GM12891 (cell line): ENCODE measurements around the gene PDE8A.

Source experiments
- DNase-seq: peaks from one replicate; pipeline ENCODE4 v3.0.0; 2011; ENCODE audit warnings: low spot score; ENCODE audit not compliant: insufficient read length
- FAIRE-seq: peaks from 2 replicates; lab custom pipeline; 2011; peaks lifted over from hg19 to GRCh38; lab: Jason Lieb, UNC
- PAX5 ChIP-seq: IDR thresholded peaks from 2 replicates; pipeline ENCODE4 v1.6.1; 2011; ENCODE audit warnings: low read length, moderate library complexity, mild to moderate bottlenecking; ENCODE audit not compliant: insufficient read depth, severe bottlenecking
- POLR2A ChIP-seq: IDR thresholded peaks from 2 replicates; pipeline ENCODE4 v1.6.1; 2011; ENCODE audit warnings: low read depth, low read length, control low read depth
- POLR2AphosphoS5 ChIP-seq: IDR thresholded peaks from 2 replicates; pipeline ENCODE4 v1.6.1; 2011; ENCODE audit warnings: low read depth, low read length, control low read depth
- POU2F2 ChIP-seq: IDR thresholded peaks from 2 replicates; pipeline ENCODE4 v1.6.1; 2011; ENCODE audit warnings: low read depth, mild to moderate bottlenecking, control low read depth, low read length, moderate library complexity
- SPI1 ChIP-seq: IDR thresholded peaks from 2 replicates; pipeline ENCODE4 v1.6.1; 2011; ENCODE audit warnings: low read depth, low read length, control low read depth
- TAF1 ChIP-seq: IDR thresholded peaks from 2 replicates; pipeline ENCODE4 v1.6.1; 2011; ENCODE audit warnings: low read depth, low read length, control low read depth

PDE8A gene

DNA sequence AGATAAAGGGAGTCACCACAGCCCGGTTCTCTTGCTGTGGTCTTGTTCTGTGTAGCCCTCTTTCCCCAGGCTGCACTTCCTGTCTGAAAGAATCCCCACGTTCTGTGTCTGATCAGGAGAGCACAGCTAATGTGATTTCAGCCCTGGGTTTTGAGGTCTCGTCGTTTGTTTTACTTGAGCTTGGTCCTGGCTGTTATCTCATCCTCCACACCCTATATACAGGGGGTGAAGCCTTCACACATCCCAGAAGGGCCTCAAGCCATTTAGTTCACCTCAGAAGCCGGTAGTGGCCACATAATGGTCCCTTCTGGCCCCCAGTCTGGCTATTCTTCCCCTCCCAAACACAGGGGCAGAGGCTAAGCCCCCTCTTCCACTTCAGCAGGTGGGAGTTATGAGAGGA is 115.6 kb downstream of the PDE8A start:
- TF ChIP-seq SPI1: no peak
- no peak for TF ChIP-seq TAF1
- TF ChIP-seq POLR2AphosphoS5: no peak
- no peak for TF ChIP-seq POU2F2
- no peak for TF ChIP-seq PAX5
- no peak for TF ChIP-seq POLR2A
- no peak for DNase-seq
- no peak for FAIRE-seq

DNA sequence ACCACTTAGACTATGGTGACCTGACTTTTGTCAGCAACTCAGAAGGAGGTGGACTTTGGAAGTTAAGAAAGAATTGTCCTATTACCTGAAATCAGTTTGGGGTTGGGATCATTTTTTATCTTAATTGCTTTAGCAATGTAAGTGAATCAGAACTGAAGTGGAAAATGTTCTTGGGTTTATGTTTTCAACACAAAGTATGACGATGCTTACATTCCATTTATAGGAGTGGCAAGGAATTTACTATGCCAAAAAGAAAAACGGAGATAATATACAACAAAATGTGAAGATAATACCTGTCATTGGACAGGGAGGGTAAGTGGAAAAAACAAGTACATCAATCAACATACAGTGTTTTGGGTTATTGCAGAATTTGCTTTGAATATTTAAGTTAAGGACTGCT is 116.1 kb downstream of the PDE8A start:
- no peak for TF ChIP-seq POLR2AphosphoS5
- TF ChIP-seq TAF1: no peak
- TF ChIP-seq SPI1: no peak
- TF ChIP-seq POU2F2: no peak
- no peak for TF ChIP-seq POLR2A
- TF ChIP-seq PAX5: no peak
- no peak for DNase-seq
- FAIRE-seq: no peak

DNA sequence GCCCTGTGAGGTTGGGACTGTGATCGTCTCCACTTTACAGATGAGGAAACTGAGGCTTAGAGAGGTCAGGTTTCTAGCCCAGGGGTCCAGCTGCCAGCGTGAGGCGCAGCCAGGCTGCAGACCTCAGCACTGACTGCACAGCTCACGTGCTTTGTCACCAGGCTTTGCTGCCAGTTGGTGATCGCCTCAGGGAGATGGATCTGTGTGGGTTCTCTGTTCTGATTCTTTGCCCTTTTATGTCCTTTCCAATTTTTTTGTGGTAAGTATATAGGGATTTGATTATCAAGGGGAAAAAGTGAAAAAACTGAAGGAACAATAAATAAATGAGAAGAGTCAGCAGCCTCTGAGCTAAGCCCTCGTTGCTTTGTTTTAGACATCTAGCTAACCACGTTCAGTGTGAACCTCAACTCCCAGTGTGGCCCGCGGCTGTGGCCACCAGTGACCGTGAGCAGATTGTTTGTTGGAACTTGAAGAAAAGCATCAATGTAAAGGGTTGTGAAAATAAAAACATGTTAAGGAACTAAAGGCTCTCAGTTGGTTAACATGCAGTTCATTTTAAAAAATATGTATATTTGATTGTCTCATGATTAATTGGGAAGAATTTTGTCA is 117.6 kb downstream of the PDE8A start:
- FAIRE-seq (no peak), DNase-seq (no peak)

DNA sequence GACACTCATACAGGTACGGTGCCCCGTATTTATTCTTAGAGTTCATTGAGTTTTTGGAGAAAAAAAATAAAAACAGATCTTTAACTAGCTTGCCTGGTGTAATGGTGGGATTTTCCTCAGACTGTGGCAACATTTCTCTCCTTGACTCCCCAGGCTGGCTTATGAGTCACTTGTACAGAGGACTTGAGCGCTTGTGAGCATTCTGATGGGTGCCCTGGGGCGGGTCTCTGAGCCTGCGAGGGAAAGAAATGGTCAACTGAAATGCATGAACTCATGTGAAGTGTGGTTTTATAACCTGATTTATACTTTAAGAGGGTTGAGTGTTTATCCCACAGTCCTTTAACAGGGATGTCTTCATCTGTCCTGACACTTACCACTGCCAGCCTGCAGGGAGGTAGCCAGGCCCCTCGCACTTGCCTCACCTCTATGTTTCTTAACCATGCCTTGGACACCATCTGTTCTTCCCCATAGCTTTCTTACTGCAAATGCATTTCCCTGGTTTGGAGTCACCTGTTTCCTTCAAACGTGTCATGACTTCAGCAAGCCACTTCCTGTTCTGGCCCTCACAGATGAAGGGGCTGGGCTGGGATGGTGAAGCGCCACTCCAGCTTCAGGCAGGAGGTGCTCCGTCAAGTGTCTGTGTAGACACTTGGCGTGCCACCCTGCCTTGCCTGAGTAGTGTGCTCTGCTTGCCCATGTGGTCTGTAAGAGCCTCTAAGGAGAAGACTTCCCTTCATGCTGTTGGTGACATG is 118.7 kb downstream of the PDE8A start:
- DNase-seq (peak; percentile 1), FAIRE-seq (no peak)
- TF ChIP-seq SPI1: peak; percentile 25; the same call in 1 of the 2 replicates
- no peak for TF ChIP-seq PAX5
- no peak for TF ChIP-seq TAF1
- no peak for TF ChIP-seq POLR2AphosphoS5

More for the DNA sequence above, 117.6 kb downstream of the PDE8A start:
- TF ChIP-seq TAF1: no peak

DNA sequence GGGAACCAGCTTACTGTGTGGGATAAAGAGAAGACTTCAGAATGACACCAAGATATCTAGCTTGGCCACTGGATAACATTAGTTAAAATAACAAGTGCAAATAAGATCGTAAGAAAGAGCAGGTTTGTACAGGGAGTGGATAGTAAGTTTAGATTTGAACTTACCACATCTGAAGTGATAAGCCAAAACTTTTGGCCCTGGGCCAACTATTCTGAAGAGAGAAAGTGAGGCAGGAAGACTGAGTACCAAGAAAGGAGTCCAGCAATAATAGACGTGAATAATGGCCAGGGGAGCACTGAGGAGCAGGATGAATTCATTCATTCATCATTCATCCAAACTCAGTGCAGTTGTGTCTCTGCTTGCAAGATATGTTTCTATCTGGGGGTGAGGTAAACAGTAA is 122.9 kb downstream of the PDE8A start:
- TF ChIP-seq SPI1 (no peak), POLR2A (no peak), POU2F2 (no peak), PAX5 (no peak), TAF1 (no peak), POLR2AphosphoS5 (no peak)
- FAIRE-seq (no peak), DNase-seq (no peak)

DNA sequence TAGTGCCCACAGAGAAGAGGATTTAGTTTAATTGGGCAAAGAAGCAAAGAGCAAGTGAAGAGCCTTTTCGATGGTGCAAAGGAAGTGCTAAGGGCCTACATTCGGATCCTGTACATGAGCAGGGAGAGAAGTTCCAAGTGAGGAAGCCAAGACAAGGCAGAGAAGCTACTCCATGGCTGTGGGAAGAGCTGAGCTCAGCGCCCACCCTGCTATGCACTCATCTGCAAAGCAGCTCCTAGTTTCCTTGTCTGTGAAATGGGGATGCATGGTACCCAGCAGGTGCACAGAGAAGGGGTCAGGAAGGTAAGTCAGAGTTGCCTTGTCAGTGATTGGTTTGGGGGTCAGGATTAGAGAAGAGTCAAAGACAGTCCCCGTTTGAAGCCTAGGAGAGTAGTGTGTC is 126.5 kb downstream of the PDE8A start:
- TF ChIP-seq POLR2AphosphoS5 (no peak), TAF1 (no peak), POU2F2 (no peak), POLR2A (no peak)
- FAIRE-seq (no peak), DNase-seq (no peak)

DNA sequence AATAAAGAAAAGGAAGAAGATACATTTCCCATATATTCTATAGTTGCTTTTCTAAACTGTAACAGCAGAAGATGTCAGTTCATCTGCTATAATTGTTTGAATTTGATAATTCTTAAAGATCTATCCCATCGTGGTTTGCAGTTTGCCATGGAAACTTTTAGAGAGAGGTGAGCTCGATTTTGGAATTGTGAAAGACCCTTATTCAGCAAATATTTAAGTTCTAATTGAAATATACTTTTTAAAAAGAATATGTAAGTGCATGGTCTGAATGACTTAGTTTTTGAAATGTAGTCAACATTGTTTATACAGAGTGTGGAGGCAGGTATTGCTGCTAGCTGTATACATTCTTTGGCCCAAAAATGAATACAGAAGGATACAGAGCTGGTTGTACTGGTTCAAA is 127.7 kb downstream of the PDE8A start:
- no peak for FAIRE-seq
- no peak for DNase-seq
- TF ChIP-seq POLR2AphosphoS5: no peak

DNA sequence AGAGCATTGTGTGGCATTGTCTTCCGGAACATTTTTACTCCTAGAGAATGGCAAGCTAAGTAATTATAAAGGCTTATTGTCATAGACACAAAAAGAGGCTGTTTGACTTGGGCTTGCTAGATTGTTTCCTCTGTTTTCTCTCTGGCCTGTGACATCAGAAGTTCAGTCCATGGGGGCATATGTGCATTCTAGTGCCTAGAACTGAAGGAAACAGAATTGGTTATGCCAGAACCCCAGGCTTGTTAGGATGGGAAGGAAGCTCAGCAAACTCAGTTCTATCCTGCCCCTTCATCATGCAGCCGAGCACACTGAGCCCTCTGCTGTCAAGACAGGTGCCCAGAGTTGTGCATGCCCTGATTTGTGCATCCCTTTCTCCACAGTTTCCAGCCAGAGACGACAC is 131.3 kb downstream of the PDE8A start:
- TF ChIP-seq PAX5 (no peak), POLR2A (no peak), SPI1 (no peak)
- DNase-seq: no peak
- no peak for FAIRE-seq

DNA sequence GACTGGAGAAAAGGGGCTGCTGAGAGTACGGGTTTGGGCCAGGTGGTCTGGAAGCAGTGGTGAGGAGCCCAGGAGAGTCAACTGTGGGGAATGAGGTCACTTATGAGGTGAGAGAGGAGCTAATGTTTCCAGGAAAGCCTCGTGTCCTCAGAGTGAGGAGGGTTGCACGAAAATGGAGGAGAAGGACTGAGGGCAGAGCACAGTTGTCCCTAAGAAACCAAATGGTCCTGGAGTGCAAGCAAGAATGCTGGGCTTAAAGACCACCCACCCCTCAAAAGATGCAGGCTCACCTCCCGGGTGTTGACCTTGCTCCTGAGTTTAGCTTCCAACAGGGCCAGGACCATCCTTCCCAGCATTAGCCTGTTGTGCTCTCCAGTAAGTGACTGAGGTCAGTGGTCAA is 133.2 kb downstream of the PDE8A start:
- DNase-seq: no peak
- FAIRE-seq: no peak
- TF ChIP-seq POLR2AphosphoS5 (no peak), PAX5 (no peak)

DNA sequence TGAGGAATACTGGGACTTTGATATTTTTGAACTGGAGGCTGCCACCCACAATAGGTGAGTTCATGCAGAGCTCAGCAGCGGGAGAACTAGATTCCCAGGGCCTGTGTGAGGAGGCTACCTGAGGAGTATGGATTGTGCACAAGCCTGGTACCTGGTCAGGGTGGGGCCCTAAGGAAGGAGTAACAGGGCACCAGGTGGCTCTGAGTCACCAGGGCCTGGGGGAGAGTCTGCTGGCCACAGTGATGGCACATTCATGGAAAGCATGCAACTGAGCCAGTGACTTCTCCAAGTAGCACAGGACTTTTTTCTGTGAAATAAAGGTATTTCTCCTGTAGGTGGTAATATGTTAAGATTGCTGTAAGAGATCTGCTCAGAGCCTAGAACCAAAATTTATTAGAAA is 134.4 kb downstream of the PDE8A start:
- no peak for TF ChIP-seq POU2F2
- FAIRE-seq (no peak), DNase-seq (no peak)

DNA sequence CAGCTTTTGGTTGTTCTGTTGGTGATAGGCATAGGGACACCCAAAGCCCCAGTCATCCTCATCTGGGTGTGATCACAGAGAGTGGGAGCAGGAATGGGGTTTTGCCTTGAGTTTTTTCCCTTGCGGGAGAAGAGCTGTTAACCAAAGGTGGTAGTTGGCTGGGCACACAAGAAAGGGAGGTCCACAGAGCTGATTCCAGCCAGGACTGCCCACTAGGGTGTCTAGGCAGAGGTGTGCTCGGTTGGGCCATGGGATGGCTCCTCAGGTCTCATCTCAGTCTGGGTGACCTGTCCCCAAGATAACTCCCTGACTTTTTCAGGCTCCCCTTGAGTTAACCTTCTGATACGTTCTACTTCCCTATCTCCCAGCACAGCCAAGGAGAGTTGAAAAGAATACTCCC is 134.8 kb downstream of the PDE8A start:
- FAIRE-seq (no peak), DNase-seq (no peak)
- TF ChIP-seq POLR2AphosphoS5: no peak
- no peak for TF ChIP-seq SPI1
- TF ChIP-seq TAF1: no peak
- TF ChIP-seq POU2F2: no peak
- no peak for TF ChIP-seq POLR2A
